HG03575 (cell line): ENCODE results near the gene GTF3C2.
"Not testable (repeated sequence)": the region's sequence is repeated elsewhere in the genome, so short reads cannot be mapped to it uniquely, and the experiment has no call there.

ENCODE experiments used
- ATAC-seq: cut with Tn5 transposase; IDR thresholded peaks from one replicate; pipeline ENCODE4 v1.9.1; 2021; ENCODE audit not compliant: unreplicated experiment, insufficient number of reproducible peaks, low FRiP score; ENCODE audit errors: extremely low read depth

The GTF3C2 gene

GRCh38 chr2:27306136-27306535 lies 50.4 kb downstream of the GTF3C2 start:
- no peak for ATAC-seq

DNA sequence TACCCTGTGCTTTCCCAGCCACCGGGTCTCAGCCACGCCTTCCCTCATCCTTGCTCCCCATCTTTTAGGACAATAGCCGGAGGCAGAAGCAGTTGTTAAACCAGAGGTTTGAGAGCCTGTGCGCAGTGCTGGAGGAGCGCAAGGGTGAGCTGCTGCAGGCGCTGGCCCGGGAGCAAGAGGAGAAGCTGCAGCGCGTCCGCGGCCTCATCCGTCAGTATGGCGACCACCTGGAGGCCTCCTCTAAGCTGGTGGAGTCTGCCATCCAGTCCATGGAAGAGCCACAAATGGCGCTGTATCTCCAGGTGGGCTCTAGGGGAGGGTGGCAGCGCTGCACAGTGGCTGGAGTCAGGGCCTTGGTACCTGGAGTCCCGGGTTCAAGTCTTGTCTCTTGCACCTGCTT lies 51.0 kb downstream of the GTF3C2 start:
- no peak for ATAC-seq

GRCh38 chr2:27304488-27305240 lies 51.9 kb downstream of the GTF3C2 start:
- no peak for ATAC-seq

- no peak for ATAC-seq
Observed at GRCh38 chr2:27303093-27304025, 53.2 kb downstream of the GTF3C2 start.

DNA sequence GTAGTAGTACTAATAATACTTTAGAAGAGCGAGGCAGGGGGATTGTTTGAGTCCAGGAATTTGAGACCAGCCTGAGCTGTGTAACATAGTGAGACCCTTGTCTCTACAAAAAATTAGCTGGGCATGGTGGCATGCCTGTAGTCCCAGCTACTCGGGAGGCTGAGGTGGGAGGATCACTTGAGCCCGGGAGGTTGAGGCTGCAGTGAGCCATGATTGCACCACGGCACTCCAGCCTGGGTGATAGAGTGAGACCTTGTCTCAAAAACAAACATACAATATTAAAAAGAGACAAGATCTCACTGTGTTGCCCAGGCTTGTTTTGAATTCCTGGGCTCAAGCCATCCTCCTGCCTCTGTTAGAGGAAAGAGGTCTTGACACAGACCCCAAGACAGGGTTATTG lies 56.0 kb downstream of the GTF3C2 start:
- ATAC-seq: not testable (repeated sequence)

DNA sequence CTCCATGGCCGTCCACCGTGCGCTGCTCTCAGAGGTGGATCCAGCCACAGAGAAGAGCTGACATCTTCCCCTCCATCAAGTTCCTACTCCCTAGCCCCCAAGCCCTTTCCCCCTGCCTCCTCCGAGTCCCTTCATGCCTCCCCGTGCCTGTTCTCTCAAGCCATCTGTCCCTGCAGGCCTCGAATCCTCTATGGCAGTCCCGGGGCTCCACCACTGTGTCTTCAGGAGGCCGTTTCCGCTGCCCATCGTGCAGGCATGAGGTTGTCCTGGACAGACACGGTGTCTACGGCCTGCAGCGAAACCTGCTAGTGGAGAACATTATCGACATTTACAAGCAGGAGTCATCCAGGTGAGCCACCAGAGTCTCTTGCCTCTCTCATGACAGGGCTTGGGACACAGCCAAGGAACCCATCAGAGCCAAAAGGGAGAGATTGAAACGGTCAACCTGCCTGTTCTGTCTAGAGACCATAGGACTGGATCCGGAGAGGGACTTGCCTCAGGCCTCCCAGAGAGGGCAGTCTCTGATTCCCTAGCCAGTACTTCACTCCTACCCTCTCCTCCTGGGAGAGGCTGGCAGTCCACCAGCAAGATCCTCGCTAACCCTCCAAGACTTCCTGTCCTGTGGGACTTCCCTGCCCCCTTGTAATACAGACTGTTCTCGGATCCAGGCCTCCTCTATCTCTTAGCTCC lies 58.0 kb downstream of the GTF3C2 start:
- no peak for ATAC-seq

DNA sequence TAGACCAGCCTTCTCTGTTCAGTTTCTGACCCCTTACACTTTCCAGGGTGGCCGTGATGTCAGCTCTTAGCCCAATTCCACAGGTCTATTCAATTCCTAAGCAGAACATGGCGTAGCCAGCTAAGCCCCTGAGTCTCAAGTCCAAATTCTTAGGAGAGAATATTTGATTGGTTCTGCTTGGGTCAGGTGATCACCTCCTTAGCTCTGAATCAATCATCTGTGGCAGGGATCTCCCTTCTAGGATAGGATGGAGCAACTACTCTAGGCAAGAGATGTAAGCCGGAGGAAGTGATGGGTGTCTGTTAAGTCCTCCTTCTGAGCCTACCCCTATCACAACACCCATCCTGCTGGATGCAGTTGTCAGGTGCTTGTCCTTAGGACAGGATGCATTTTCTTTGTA lies 59.4 kb downstream of the GTF3C2 start:
- ATAC-seq: no peak

DNA sequence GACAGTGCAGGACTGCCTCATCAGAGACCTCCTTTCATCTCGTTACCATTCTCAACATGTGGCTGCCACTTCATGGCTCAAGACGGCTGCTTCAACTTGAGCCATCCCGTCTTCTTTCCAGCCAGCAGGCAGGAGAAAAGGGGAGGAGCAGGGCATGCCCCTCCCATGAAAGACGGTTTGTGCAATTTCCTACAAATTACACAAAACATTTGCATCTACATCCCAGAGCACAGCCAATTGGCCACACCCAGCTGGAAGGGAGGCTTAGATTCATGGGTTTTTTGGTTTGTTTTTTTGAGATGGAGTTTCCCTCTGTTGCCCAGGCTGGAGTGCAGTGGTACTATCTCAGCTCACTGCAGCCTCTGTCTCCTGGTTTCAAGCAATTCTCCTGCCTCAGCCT lies 60.1 kb downstream of the GTF3C2 start:
- ATAC-seq: no peak

DNA sequence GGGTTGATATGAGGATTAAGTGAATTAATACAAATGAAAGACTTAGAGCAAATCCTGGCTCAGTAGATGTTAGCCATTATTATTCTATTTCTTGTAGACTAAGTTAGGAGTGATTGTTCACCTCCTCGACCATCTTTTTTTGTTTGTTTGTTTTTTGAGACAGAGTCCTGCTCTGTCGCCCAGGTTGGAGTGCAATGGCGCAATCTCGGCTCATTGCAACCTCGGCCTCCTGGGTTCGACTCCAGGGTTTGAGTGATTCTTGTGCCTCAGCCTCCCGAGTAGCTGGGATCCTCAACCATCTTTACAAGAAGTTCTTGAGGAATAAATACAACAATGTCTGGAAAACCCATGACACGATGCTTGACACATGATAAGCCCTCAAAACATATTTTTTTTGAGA lies 61.6 kb downstream of the GTF3C2 start:
- ATAC-seq: no peak

- no peak for ATAC-seq
Observed at GRCh38 chr2:27291865-27292264, 64.7 kb downstream of the GTF3C2 start.

DNA sequence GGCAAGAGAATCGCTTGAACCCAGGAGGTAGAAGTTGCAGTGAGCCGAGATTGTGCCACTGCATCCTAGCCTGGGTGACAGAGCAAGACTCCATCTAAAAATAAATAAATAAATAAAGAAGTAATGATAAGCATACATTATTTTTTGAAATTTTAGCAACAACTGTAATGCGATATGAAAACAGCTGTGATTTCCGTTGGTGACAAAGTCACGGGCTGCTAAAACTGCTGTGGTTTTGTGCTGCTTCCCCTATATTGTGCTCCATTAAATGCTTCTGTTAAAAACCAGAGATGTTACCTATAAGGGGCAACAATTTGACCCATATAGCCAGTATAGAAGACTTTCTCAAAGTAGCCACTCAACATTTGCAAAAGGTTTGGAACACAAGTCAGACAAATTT lies 66.0 kb downstream of the GTF3C2 start:
- no peak for ATAC-seq

- ATAC-seq: no peak
Observed at GRCh38 chr2:27288610-27289009, 68.0 kb downstream of the GTF3C2 start.

DNA sequence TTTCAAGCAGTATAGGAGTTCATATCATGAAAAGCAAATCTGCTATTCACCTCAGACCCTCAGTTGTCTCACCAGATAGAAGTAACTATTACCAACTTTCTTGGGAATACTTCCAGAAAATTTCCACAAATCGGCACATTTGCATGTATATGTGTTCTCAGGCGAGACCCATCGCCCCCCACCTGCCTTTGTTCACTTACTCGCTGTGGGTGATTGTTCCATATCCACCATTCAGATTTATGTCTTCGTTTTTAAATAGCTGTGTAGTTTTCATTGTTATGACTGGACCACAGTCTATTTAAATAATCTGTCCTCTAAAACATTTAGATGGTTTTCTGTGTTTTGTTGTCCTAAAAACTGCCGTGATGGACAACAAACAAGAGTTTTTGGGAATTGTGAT lies 71.1 kb downstream of the GTF3C2 start:
- no peak for ATAC-seq

- no peak for ATAC-seq
Observed at GRCh38 chr2:27284996-27285395, 71.6 kb downstream of the GTF3C2 start.

DNA sequence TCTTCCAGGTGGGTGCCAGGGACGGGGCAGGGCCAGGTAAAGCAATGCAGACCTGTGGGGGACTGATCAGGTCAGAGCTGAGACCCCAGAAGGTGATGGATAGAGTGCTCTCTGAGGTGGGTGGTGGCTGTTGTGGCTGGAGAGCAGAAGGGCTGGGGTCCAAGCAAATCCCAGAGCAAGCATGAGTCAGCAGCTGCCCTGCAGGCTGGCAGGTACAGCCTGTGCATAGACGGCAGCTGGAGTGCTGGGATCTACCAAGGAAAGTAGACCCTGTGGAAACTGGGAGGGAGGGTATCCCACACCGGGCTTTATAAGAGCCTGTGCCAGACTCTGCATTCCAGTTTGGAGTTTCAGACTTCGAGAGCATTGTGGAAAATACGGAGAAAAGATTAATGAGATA lies 73.7 kb downstream of the GTF3C2 start:
- no peak for ATAC-seq

GRCh38 chr2:27281855-27282559 lies 74.6 kb downstream of the GTF3C2 start, which contains the start of gene TRIM54:
TRIM54 (plus strand) TSS chr2:27282429; CDS start chr2:27282732, 303 bp downstream.
- no peak for ATAC-seq

GRCh38 chr2:27281442-27281841 lies 75.1 kb downstream of the GTF3C2 start:
- ATAC-seq: no peak

DNA sequence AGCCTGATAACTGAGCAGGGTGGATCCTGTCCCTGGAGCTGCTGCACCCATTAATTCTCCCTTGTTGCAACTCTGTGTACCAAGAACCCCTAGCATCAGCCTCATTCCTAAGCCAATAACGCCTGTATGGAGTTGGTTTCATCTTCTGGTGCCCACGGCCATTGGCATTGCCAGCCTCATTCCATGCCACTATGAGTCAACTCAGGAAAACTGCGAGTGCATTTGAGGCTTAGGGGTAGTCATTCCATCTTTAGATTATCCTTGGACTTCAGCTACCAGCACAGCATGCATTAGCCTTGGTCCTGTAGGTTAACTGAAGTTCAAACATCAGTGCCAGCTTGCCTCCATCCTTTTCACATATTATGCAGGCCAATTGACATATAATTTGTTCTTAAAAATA lies 75.7 kb downstream of the GTF3C2 start:
- no peak for ATAC-seq

GRCh38 chr2:27278010-27278409 lies 78.6 kb downstream of the GTF3C2 start:
- ATAC-seq: no peak
